ENCODE measurements around the gene TMEM223. TPM values are rescaled to one million over a fixed set of nuclear protein-coding genes. Genes with fewer than 3 reads are reported as not detected.
"Not testable (repeated sequence)": the region's sequence is repeated elsewhere in the genome, so short reads cannot be mapped to it uniquely, and the experiment has no call there.

Gene TMEM223, protein sequence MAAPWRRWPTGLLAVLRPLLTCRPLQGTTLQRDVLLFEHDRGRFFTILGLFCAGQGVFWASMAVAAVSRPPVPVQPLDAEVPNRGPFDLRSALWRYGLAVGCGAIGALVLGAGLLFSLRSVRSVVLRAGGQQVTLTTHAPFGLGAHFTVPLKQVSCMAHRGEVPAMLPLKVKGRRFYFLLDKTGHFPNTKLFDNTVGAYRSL
- 1 to 10 TPM; 8.9 to 10.0 TPM for total RNA-seq
- long read RNA-seq, donor 1, partial matches to known transcripts = 0 of 5 reads
- long read RNA-seq, donor 1, other reads (novel, unspliced or antisense) = 0 of 5 reads
- long read RNA-seq, donor 2, transcript TMEM223-201 (2 exons, 1,288 nt) = major isoform, 15 of 16 reads
- long read RNA-seq, donor 2, partial matches to known transcripts = 0 of 16 reads
- long read RNA-seq, donor 2, other reads (novel, unspliced or antisense) = 1 of 16 reads

DNA sequence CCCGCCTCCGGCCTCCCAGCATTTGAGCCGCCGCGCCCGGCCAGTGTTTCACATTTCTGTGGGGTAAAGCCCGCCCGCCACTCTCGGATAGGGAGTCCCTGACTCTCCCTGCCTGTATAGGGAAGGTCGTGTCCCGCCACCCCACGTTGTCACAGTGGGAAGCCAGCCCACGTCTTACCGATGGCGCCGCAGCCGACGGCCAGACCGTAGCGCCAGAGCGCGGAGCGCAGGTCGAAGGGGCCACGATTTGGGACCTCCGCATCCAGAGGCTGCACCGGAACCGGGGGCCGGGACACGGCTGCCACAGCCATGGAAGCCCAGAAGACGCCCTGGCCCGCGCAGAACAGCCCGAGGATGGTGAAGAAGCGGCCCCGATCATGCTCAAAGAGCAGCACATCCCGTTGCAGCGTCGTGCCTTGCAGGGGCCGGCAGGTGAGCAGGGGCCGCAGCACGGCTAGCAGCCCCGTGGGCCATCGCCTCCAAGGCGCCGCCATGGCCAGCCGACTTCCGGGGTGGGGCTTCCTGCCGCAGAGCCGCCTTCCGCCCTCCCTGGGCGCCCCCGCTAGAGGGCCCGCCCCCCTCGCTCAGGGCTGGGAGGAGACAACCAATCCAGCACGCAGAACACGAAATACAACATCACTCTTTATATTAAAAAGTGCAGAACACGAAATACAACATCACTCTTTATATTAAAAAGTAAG is at the start of gene TMEM223:
Gene TMEM223, minus strand, starts transcription at position 506 of the 701 bp plus-strand sequence. Its CDS starts 12 bp downstream, at position 494.
- peak; percentile 95 for DNase-seq (ENCODE audit: low spot score)
- intact Hi-C loops (cut with DNase I) = no loop called here

DNA sequence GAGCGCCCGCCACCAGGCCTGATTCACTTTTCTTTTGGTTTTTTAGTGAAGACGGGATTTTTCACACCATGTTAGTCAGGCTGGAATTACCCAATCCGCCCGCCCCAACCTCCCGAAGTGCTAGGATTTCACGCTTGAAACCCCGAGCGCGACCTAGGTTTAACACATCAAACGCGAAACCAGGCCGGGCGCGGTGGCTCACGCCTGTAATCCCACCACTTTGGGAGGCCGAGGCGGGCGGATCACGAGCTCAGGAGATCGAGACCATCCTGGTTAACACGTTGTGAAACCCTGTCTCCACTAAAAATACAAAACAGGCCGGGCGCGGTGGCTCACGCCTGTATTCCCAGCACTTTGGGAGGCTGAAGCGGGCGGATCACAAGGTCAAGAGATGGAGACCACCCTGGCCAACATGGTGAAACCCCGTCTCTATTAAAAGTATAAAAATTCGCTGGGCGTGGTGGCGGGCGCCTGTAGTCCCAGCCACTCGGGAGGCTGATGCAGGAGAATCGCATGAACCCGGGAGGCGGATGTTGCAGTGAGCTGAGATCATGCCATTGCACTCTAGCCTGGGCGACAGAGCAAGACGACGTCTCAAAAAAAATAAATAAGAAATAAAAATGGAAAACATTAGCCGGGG is 49.0 kb upstream of the TMEM223 start:
- DNase-seq (ENCODE audit: low spot score) = peak; percentile 92
- intact Hi-C loops (cut with DNase I) = not testable (repeated sequence)

DNA sequence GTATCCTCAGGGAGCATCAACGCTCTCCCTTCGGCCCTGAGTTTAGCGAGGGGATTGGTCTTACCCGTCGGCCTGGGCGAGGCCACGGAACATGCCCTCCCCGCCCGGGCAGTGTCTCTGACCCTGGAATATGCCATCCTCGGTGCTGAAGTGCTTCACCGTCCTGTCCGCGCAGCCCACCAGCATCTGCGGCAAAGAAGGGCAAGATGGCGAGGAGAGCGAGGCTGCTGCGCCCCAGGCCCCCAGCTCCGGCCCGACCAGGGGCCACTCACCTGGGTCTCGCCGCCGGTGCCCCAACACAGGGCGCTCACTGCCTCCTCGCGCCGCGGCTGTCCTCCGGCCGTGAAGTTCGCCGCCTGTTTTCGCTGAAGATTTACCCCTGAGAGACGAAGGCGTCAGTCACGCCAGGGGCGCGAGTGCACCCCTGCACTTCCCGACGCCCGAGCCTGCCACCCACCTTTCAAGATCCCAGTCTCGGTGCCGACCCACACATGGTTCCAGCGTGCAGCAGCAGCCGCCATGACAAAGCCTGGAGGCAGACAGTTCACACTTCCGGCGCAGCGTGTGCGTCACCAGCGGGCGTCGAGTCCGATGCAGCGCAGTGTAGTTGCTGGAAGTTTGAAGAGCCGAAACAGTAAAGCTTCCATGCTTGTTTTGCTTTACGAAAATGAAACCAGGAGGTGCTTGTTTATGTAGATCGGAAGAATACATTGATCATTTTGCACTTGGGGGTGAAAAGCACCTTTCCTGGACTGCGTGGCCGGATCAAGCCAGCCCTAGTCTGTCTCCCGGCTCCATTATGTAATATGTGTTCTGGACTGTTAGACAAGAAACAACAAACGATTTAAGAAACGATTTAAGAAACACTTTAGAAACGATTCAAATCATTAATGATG is 47.5 kb upstream of the TMEM223 start, which contains the start of gene WDR74:
Gene WDR74, minus strand, starts transcription at position 541 of the 896 bp plus-strand sequence. Its CDS starts 20 bp downstream, at position 521.
- intact Hi-C loops (cut with DNase I) = loop anchor here in 1 of 2 donors (10.0 kb wide), 1 partner anchor 54 kb away; the partner anchor contains the start of gene TMEM179B
- peak; percentile 98 for DNase-seq (ENCODE audit: low spot score)

DNA sequence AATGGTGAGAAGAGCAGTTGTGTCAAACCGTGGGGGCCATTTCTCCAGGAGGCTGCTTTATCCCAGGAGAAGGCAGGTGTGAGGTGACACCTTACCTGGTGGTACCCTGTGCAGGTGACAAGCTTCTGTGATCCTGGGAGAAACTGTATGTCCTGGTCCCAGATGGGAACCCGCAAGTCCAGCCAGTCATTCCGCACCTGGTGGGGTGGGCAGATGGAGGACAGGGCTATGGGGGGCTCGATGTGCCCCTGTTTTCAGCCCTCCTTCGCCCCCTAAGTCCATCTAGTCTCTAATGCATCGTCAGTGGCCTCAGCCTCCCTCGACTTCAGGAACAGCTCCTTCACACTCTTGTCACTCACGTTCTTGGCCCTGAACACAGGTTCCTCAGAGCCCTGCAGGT is 43.5 kb upstream of the TMEM223 start:
- no peak for DNase-seq (ENCODE audit: low spot score)
- intact Hi-C loops (cut with DNase I) = loop anchor here in 1 of 2 donors (10.0 kb wide), 1 partner anchor 51 kb away; the partner anchor contains the start of gene TMEM179B

DNA sequence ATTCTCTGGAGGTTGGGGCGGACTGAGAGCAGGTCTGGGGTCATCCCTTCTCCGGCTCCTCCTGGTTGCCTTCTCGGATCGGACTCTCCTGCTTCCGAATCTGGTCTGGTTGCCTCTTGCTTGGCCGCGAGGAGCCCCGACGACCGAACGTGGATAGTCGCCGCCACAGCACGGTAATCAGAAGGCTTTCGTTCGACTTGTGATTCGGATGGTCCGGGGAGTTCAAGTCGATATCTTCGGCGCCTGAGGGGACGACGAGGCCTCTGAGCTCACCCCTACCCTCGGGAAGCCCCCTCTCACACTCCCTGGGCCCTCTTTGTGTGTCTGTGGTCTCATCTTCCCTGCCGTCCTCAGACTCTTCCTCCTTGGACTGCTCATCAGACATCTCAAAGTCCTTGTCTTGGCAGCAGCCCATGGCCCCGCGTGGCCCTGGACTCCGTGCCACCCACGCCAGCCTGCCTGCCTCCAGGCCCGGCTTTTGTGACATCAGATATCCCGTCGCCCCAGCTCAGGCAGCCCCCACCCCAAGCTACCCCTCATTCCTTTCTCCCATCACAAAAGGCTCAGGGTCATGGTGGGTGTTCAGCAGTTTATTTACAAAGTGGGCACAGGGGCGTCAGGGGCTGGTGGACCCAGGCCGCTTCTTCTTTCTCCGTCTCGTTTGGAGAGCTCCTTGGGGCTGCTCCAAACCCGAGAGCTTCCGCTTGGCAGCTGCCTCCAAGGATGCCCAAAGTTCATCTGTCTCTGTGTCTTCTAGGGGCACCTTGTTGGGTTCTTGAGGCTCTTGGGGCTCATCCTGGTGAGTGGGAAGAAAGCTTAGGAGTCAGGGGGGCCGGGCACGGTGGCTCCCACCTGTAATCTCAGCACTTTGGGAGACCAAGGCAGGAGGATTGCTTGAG is 40.8 kb upstream of the TMEM223 start, which contains the start of gene TEX54:
Gene TEX54, minus strand, starts transcription at position 506 of the 899 bp plus-strand sequence.
- intact Hi-C loops (cut with DNase I) = loop anchor here in 1 of 2 donors (10.0 kb wide), 1 partner anchor 48 kb away; the partner anchor contains the start of gene TMEM179B
- peak; percentile 87 for DNase-seq (ENCODE audit: low spot score)

DNA sequence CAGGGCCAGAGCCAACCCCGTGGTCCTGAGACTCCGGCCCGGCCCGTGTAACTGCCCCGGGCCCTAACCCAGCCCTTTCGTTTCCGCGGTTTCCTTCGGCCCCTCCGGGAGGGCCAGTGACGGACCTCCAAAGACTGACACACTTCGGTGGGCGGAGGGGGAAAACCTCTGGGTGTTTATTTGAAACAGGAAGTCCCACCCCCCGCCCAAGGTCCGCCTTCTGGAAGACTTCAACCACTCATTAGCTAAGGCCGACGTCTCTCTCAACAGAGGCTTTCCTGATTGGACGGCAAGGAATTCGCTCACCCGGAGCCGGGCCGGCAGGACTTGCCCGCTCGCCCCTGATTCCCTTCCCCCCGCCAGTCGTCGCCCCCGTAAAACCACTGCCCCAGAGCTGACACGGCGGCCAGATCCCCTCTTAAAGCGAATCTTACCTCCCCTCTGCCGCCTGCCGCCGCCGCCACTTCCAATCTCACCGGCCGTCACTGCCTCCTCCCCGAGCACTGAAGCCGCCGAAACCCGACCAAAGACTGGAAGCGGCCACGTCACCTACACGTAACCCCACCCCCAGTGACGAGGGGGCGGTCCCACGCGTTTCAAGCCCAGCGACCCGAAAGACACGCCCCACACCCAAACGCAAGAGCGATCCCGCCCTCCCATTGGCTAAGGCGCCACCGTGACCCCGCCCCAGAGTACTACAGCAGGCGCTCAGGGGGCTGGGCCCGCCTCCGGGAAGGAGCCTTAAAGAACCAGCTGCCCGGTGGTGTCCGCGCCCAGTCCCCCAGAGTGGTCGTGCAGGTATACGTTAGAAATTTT is 39.9 kb upstream of the TMEM223 start, which contains the start of gene STX5:
Gene STX5, minus strand, starts transcription at position 532 of the 816 bp plus-strand sequence. CDS start 808 bp downstream, outside the sequence.
- peak; percentile 100 for DNase-seq (ENCODE audit: low spot score)
- intact Hi-C loops (cut with DNase I) = loop anchor here in 1 of 2 donors (10.0 kb wide), 1 partner anchor 47 kb away; the partner anchor contains the start of gene TMEM179B

DNA sequence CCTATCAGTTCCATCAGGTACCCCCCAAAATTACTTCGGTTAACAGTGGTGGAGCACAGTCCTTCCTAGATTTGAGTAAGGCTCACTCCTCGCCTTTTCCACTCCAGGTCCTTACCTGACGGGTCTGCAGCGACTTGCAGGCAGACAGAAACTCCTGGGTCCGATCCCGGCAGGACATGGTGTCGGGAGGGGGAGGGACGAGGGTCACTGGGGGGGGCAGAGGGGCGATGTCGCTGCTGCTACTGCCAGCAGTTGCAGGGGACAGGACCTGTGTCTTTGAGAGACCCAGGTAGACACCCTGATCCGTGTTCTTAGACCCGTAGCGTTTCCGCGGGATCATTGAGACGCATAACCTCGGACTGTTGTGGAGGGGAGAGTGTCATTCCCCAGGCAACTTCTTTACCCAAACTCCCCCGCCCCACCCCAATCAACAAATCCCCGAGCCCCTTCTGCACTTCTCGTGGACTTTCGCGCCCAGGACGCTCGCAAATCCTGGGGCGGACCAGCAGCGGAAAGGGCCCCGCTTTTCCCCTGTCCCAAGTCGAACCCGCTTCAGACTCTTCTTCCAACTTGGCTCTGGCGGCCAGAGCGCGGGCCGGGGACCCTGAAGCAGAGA is 39.2 kb upstream of the TMEM223 start:
- intact Hi-C loops (cut with DNase I) = loop anchor here in 1 of 2 donors (10.0 kb wide), 1 partner anchor 46 kb away; the partner anchor contains the start of gene TMEM179B

DNA sequence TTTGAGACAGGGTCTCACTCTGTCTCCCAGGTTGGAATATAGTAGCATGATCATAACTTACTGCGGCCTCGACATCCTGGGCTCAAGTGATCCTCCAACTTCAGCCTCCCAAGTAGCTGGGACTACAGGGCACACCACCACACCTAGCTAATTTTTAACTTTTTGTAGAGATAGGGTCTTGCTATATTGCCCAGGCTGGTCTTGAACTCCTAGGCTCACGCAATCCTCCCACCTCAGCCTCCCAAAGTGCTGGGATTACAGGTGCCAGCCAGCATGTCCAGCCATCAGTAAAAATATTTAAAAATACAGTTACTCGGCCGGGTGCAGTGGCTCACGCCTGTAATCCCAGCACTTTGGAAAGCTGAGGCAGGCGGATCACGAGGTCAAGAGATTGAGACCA is 36.3 kb upstream of the TMEM223 start:
- DNase-seq (ENCODE audit: low spot score) = peak; percentile 23
- intact Hi-C loops (cut with DNase I) = not testable (repeated sequence)

More for the DNA sequence above, 39.2 kb upstream of the TMEM223 start:
- no peak for DNase-seq (ENCODE audit: low spot score)

DNA sequence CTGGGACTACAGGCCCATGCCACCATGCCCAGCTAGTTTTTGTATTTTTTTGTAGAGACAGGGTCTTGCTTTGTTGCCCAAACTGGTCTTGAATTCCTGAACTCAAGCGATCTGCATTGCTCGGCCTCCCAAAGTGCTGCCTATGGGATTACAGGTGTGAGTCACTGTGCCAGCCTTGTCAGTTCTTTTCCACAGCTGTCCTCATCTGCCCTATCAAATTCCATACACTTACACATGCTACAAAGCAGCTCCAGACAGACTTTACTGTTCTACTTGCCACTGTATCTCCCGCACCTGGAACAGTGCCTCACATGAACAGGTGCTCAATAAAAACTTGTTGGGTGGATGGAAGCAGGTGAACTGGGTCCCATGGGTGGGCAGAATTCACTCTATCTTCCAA is 31.9 kb upstream of the TMEM223 start:
- intact Hi-C loops (cut with DNase I) = no loop called here

DNA sequence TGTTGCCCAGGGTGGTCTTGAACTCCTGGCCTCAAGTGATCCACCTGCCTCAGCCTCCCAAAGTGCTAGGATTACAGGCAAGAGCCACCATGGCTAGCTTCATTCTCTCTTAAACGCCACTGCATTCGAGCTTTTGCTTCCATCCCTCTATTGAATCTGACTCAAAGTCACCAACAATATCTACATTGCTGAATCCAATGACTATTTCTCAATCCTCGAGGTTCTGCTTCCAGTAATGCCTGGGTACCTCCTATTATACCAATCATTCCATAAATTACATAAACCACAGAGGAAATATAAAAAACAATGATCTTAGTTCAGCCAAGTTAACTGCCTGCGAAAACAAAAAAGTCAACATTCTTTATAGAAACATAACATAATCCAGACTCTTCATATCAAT is 25.3 kb upstream of the TMEM223 start:
- intact Hi-C loops (cut with DNase I) = no loop called here
- DNase-seq (ENCODE audit: low spot score) = no peak

More for the DNA sequence above, 31.9 kb upstream of the TMEM223 start:
- DNase-seq (ENCODE audit: low spot score) = peak; percentile 22

DNA sequence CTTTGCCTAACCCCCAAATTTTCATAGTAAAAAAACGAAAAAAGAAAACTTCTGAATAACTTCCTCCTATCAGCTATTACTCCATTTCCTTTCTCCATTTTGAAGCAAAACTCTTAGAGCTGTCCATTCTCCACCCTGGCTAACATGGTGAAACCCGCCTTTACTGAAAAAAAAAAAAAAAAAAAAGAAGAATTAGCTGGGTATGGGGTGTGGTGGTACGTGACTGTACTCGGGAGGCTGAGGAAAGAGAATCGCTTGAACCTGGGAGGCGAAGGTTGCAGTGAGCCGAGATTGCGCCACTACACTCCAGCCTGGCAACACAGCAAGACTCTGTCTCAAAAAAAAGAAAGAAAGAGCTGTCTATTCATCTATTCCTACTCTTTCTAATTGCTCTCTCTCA is 24.8 kb upstream of the TMEM223 start:
- intact Hi-C loops (cut with DNase I) = no loop called here
- peak; percentile 35 for DNase-seq (ENCODE audit: low spot score)

DNA sequence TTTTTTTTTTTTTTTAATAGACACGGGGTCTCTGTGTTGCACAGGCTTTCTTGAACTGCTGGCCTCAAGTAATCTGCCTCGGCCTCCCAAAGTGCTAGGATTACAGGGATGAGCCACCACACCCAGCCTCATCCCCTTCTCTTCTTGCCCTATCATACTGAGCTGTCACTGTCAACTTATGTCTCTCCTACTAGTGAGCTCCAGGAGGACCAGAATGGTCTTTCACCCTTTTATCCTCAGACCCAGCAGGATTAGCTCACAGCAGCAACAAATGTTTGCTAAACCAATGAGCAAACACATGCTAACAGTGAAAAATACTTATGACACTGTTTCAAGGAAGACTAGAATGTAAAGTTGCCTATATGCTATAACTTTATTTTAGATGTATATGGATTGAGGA is 19.9 kb upstream of the TMEM223 start:
- DNase-seq (ENCODE audit: low spot score) = no peak
- intact Hi-C loops (cut with DNase I) = no loop called here

DNA sequence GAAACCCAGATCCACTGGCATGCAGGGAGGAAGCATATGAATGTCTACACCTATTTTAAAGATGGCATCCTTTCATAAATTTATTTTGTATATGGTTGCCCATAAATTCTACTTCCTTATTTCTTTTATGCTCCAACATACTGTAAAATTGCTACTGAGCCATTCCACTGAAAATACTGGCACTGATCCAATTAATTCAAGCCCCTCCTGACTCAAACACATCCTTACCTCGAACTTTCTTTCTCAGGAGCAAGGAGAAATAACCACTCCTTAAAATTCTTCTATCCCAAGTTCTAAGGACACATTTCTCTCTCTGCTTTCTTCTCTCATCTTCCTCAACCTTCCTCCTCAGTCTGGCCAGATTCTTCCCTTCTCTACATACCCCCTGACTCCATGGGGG is 18.9 kb upstream of the TMEM223 start:
- intact Hi-C loops (cut with DNase I) = no loop called here
- no peak for DNase-seq (ENCODE audit: low spot score)

DNA sequence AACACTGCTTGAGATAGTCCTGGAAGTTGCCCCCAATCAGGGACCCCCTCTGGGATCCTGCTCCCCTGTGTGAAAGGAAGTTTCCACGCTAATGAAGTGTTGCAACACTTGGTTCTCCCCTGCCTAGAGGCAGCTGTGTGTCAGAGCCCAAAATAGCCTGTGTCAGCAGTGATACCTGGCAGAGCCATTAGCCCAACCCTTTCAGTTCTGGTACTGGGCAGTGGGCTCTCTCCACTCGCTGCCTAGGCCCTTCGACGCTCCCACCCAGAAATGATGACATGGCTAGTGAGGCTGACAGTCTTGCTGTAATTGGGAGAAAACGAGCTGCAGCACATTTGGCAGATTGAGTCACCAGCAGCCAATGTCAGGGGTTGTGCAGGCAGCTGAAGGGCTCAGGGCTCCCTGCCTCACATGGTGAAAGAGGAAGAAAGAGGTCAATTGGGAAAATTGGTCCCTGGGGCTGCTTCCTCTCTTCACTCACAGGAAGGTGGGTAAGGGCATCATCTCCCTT is 14.9 kb upstream of the TMEM223 start:
- intact Hi-C loops (cut with DNase I) = no loop called here
- DNase-seq (ENCODE audit: low spot score) = no peak

DNA sequence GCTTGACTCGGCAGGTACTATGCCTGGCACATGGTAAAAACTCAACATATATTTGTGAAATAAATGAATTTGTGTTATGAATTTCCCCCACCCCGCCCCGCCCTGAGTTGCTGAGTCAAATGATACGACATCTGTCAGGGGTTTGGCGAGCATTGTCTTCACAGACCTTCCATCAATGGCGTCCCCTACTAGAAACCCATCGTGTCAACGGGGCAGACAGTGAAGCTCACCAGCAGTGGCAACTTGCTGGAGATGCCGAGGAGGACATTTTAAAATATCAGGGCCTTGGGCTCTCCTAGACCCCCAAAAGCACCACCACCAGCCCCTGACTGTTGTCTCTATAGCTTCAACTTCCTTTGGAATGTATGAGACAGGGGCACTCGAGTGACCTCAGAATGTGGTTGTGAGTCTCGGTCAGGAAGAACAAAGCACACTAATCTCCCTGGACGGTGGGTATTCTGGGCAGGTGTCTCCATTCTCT is 14.2 kb upstream of the TMEM223 start:
- DNase-seq (ENCODE audit: low spot score) = no peak
- intact Hi-C loops (cut with DNase I) = no loop called here

All from posterior vena cava (tissue), 2 donors.